ENCODE measurements around the gene MOAP1.

MOAP1 gene

DNA sequence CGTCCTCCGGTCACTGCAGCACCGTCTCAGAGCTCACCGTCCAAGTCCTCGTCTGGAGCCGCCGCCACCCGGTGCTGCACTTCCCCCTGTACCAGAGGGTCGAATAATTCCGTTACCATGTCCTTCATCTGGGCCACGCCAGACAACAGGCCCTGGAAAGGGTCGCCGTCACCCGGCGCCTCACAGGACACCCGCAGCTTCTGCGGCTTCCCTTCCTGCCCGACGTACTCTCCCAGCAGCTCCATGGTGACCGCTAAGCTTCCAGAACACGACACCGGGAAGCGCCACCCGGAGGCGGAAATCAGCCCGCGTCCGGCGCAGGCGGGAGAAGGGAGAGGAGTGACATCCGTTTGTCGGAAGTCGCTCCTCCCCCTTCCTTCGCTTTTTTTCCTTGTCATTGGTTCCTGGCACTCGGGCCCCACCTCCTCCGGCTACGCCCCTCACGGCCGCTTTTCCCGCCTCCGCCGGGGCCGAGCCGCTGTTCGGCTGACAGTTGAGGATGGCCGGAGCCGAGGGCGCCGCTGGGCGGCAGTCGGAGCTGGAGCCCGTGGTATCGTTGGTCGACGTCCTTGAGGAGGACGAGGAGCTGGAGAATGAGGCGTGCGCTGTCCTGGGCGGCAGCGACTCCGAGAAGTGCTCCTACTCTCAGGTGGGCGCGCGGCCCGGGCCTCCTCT, 22.2 kb upstream of the MOAP1 start, which contains the start of the genes GON7 and UBR7 (continued):
- TF ChIP-seq ZFHX2 (tag by site-specific recombination; conservative IDR thresholded peaks at IDR 0.05) (peak; percentile 77), IKZF3 (tag by site-specific recombination; IDR thresholded peaks at IDR 0.05) (peak; percentile 100), ZNF514 (tag by site-specific recombination; IDR thresholded peaks at IDR 0.05) (no peak), ZNF366 (tag by site-specific recombination; conservative IDR thresholded peaks at IDR 0.05) (peak; percentile 74), MYNN (tag by site-specific recombination; IDR thresholded peaks at IDR 0.05; ENCODE audit: borderline replicate concordance) (0 out of 2 replicates have a peak, but pooled peaks have one; percentile 24), BCL11A (tag by site-specific recombination; IDR thresholded peaks at IDR 0.05; ENCODE audit: low read depth) (0 out of 2 replicates have a peak, but pooled peaks have one; percentile 33), ZNF324 (tag by site-specific recombination; IDR thresholded peaks at IDR 0.05) (peak; percentile 51; the same call in 1 of the 2 replicates), SP3 (tag by site-specific recombination; IDR thresholded peaks at IDR 0.05) (peak; percentile 96), FEZF1 (tag by site-specific recombination; IDR thresholded peaks at IDR 0.05) (no peak; the same call in 1 of the 2 replicates), KLF9 (tag by site-specific recombination; IDR thresholded peaks at IDR 0.05; ENCODE audit: low read depth) (peak; percentile 82), ZNF76 (tag by site-specific recombination; IDR thresholded peaks at IDR 0.05; ENCODE audit: borderline replicate concordance, low read depth) (peak; percentile 36; the same call in 1 of the 2 replicates), GLI4 (tag by site-specific recombination; IDR thresholded peaks at IDR 0.05) (0 out of 2 replicates have a peak, but pooled peaks have one; percentile 70), ZEB2 (tag by site-specific recombination; IDR thresholded peaks at IDR 0.05) (peak; percentile 93), ZNF600 (tag by site-specific recombination; IDR thresholded peaks at IDR 0.05) (peak; percentile 99), ZNF629 (tag by site-specific recombination; IDR thresholded peaks at IDR 0.05) (peak; percentile 58), ZNF341 (tag by site-specific recombination; IDR thresholded peaks at IDR 0.05; ENCODE audit: low read depth) (peak; percentile 92), ZNF660 (tag by site-specific recombination; IDR thresholded peaks at IDR 0.05) (peak; percentile 47), ZNF549 (tag by site-specific recombination; IDR thresholded peaks at IDR 0.05) (no peak), ZBTB8A (tag by site-specific recombination; IDR thresholded peaks at IDR 0.05) (peak; percentile 92), ZNF555 (tag by site-specific recombination; conservative IDR thresholded peaks at IDR 0.05) (no peak), ZNF670 (tag by site-specific recombination; IDR thresholded peaks at IDR 0.05; ENCODE audit: low read depth) (no peak)
- TF ChIP-seq, protein P1, sequence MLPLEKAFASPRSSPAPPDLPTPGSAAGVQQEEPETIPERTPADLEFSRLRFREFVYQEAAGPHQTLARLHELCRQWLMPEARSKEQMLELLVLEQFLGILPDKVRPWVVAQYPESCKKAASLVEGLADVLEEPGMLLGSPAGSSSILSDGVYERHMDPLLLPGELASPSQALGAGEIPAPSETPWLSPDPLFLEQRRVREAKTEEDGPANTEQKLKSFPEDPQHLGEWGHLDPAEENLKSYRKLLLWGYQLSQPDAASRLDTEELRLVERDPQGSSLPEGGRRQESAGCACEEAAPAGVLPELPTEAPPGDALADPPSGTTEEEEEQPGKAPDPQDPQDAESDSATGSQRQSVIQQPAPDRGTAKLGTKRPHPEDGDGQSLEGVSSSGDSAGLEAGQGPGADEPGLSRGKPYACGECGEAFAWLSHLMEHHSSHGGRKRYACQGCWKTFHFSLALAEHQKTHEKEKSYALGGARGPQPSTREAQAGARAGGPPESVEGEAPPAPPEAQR (tag by site-specific recombination; IDR thresholded peaks at IDR 0.05) = peak; percentile 47; the same call in 1 of the 2 replicates
- TF ChIP-seq, protein P2, sequence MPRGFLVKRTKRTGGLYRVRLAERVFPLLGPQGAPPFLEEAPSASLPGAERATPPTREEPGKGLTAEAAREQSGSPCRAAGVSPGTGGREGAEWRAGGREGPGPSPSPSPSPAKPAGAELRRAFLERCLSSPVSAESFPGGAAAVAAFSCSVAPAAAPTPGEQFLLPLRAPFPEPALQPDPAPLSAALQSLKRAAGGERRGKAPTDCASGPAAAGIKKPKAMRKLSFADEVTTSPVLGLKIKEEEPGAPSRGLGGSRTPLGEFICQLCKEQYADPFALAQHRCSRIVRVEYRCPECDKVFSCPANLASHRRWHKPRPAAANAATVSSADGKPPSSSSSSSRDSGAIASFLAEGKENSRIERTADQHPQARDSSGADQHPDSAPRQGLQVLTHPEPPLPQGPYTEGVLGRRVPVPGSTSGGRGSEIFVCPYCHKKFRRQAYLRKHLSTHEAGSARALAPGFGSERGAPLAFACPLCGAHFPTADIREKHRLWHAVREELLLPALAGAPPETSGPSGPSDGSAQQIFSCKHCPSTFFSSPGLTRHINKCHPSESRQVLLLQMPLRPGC (tag by site-specific recombination; IDR thresholded peaks at IDR 0.05) = peak; percentile 35; the same call in 1 of the 2 replicates
- TF ChIP-seq, protein P3, sequence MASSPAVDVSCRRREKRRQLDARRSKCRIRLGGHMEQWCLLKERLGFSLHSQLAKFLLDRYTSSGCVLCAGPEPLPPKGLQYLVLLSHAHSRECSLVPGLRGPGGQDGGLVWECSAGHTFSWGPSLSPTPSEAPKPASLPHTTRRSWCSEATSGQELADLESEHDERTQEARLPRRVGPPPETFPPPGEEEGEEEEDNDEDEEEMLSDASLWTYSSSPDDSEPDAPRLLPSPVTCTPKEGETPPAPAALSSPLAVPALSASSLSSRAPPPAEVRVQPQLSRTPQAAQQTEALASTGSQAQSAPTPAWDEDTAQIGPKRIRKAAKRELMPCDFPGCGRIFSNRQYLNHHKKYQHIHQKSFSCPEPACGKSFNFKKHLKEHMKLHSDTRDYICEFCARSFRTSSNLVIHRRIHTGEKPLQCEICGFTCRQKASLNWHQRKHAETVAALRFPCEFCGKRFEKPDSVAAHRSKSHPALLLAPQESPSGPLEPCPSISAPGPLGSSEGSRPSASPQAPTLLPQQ (tag by site-specific recombination; IDR thresholded peaks at IDR 0.05) = peak; percentile 87
- TF ChIP-seq, protein P4, sequence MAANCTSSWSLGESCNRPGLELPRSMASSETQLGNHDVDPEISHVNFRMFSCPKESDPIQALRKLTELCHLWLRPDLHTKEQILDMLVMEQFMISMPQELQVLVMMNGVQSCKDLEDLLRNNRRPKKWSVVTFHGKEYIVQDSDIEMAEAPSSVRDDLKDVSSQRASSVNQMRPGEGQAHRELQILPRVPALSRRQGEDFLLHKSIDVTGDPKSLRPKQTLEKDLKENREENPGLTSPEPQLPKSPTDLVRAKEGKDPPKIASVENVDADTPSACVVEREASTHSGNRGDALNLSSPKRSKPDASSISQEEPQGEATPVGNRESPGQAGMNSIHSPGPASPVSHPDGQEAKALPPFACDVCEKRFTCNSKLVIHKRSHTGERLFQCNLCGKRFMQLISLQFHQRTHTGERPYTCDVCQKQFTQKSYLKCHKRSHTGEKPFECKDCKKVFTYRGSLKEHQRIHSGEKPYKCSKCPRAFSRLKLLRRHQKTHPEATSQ (tag by site-specific recombination; IDR thresholded peaks at IDR 0.05) = peak; percentile 84; the same call in 1 of the 2 replicates
- TF ChIP-seq, protein P5, sequence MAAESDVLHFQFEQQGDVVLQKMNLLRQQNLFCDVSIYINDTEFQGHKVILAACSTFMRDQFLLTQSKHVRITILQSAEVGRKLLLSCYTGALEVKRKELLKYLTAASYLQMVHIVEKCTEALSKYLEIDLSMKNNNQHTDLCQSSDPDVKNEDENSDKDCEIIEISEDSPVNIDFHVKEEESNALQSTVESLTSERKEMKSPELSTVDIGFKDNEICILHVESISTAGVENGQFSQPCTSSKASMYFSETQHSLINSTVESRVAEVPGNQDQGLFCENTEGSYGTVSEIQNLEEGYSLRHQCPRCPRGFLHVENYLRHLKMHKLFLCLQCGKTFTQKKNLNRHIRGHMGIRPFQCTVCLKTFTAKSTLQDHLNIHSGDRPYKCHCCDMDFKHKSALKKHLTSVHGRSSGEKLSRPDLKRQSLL (tag by site-specific recombination; IDR thresholded peaks at IDR 0.05) = peak; percentile 82; the same call in 1 of the 2 replicates
- TF ChIP-seq, protein P6, sequence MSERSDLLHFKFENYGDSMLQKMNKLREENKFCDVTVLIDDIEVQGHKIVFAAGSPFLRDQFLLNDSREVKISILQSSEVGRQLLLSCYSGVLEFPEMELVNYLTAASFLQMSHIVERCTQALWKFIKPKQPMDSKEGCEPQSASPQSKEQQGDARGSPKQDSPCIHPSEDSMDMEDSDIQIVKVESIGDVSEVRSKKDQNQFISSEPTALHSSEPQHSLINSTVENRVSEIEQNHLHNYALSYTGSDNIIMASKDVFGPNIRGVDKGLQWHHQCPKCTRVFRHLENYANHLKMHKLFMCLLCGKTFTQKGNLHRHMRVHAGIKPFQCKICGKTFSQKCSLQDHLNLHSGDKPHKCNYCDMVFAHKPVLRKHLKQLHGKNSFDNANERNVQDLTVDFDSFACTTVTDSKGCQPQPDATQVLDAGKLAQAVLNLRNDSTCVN (tag by site-specific recombination; optimal IDR thresholded peaks at IDR 0.05) = peak; percentile 85
- TF ChIP-seq, protein P7, sequence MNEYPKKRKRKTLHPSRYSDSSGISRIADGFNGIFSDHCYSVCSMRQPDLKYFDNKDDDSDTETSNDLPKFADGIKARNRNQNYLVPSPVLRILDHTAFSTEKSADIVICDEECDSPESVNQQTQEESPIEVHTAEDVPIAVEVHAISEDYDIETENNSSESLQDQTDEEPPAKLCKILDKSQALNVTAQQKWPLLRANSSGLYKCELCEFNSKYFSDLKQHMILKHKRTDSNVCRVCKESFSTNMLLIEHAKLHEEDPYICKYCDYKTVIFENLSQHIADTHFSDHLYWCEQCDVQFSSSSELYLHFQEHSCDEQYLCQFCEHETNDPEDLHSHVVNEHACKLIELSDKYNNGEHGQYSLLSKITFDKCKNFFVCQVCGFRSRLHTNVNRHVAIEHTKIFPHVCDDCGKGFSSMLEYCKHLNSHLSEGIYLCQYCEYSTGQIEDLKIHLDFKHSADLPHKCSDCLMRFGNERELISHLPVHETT (tag by site-specific recombination; IDR thresholded peaks at IDR 0.05) = peak; percentile 20; the same call in 1 of the 2 replicates
